GM21576 (cell line): ENCODE measurements around the gene SRBD1.
"Not testable (repeated sequence)": the region's sequence is repeated elsewhere in the genome, so short reads cannot be mapped to it uniquely, and the experiment has no call there.

ENCODE experiments used
- ATAC-seq: cut with Tn5 transposase; IDR thresholded peaks from one replicate; pipeline ENCODE4 v1.9.1; 2021; ENCODE audit warnings: mild to moderate bottlenecking, moderate library complexity; ENCODE audit not compliant: unreplicated experiment

Gene SRBD1

DNA sequence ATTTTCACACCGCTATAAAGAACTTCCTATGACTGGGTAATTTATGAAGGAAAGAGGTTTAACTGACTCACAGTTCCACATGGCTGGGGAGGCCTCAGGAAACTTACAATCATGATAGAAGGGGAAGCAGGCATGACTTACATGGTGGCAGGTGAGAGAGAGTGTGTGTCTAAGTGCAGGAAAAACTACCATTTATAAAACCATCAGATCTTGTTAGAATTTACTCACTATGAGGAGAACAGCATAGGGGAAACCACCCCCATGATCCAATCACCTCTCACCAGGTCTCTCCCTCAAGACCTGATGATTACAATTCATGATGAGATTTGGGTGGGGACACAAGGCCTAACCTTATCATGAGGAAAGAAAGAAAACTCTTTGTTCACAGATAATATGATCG is 174.6 kb downstream of the SRBD1 start:
- ATAC-seq, result no peak

- no peak for ATAC-seq
Measured at GRCh38 chr2:45435316-45435715, 175.8 kb downstream of the SRBD1 start.

DNA sequence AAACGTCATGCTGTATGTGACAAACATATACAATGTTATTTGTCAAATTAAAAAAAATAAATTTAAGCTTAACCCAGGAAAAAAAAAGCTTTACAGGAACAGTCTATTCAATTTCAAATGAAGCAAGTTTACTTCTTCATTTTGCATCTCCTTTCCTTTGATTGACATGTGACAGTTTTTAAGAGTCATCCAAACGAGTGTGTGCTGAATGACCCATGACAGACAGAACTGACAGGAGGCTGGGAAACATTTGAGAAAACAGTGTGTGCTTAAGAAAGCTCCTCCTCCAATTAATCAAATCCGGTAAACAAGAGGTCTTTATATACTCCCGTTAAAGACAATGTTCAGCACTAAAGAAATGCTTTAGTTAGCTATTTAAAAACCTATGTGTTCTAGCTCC is 177.7 kb downstream of the SRBD1 start:
- no peak for ATAC-seq

- ATAC-seq, result no peak
Measured at GRCh38 chr2:45432406-45432805, 178.7 kb downstream of the SRBD1 start.

DNA sequence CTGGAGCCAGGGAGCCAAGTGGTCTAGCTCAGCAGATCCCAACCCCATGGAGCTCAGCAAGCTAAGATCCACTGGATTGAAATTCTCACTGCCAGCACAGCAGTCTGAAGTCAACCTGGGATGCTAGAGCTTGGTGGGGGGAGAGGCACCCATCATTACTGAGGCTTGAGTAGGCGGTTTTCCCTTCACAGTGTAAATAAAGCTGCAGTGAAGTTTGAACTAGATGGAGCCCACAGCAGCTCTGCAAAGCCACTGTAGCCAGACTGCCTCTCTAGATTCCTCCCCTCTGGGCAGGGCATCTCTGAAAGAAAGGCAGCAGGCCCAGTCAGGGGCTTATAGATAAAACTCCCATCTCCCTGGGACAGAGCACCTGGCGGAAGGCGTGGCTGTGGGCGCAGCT is 185.0 kb downstream of the SRBD1 start:
- not testable (repeated sequence) for ATAC-seq

DNA sequence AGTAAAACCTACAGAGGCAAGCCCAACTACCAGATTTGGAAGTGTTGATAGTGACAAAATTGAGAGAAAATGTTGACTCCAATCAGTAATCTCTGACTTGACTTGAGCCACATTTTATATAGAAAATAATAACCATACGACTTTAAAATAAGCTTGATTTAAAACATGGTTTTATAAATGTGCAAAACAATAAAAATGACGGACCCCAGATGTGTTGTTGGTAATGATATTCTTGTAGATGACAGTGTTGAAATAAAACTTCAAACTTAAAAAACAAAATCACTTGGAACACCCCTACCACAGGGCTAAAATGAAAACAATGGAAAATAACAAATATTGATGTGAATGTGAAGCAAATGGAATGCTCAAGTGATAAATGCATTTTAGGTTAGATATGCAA is 188.1 kb downstream of the SRBD1 start:
- no peak for ATAC-seq

- ATAC-seq, result no peak
Measured at GRCh38 chr2:45418532-45418931, 192.5 kb downstream of the SRBD1 start.

DNA sequence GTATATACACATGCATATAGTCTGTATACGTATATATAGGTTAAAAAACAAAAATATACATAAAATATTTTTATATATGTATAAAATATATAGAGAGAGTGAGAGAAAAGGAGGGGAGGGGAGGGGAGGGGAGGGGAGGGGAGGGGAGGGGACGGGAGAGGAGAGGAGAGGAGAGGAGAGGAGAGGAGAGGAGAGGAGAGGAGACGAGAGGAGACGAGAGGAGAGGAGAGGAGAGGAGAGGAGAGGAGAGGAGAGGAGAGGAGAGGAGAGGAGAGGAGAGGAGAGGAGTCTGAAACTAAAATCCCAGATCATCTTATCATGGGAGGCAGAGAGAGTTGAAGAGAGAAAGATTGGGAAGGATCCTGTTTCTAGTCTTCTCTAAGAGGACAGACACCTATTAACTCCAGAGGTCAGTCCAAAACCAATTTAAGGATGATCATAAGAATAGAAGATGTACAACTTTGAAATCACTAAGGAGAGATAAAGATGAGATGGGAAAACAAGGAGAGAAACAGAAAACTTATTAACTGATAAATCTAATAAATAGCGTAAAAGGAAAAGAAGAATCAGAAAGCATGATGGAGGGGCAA is 195.4 kb downstream of the SRBD1 start:
- no peak for ATAC-seq

GRCh38 chr2:45412754-45413379 is 198.2 kb downstream of the SRBD1 start:
- ATAC-seq, result no peak

DNA sequence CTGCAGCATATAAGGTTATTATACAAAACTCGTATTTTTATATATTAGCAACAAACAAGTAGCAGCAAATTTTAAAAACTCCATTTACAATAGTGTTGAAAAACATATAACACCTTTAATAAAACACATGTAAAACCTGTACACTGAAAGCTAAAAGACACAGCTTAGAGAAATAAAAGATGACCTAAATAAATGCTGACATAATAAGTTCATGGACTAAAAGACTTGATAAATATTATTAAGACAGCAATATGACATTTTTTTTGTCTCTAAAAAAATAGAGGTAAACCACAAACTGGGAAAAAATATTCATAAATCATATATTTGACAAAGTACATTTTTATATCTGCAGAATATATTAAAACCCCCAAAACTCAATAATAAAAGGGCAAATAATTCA is 201.4 kb downstream of the SRBD1 start:
- ATAC-seq, result no peak

DNA sequence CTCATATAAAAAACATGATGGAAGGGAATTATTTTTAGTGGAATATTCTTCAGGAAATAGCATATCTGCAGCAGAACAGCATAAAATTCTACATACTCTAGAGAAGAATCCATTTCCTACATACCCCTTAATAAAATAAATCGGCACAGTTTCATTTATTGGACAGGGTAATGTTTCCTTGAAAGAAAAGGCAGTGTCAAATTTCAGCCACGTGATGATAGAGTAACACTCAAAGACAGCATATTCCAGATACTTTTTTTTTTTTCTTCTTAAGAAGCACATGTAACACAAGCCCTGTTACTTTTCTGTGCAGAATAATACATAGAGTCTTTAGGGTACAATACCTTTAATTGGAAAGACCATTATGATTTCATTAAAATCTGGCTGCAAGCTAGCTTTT is 204.4 kb downstream of the SRBD1 start:
- ATAC-seq, result no peak

DNA sequence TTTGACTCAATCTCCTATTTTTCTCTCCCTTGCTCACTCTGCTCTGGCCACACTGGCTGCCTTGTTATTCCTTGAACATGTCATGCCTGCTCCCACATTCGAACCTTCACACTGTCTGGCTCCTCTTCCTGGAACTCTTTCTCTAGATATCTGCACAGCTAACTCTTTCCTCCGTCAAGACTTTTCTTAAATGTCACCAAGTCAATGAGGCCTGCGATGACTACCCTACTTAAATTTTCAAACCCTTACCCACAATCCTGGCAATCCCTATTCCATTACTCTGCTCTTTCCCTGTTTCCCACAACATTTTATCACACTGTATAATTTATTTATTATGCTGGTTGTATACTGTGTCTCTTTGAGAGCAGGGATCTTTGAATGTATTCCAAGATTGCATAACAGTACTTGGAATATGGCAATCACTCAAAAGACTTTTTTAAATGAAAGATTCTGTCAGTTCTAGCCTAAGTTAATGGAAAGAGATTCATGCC is 206.2 kb downstream of the SRBD1 start:
- ATAC-seq, result no peak

- no peak for ATAC-seq
Measured at GRCh38 chr2:45403036-45403435, 208.0 kb downstream of the SRBD1 start.

GRCh38 chr2:45401431-45401922 is 209.6 kb downstream of the SRBD1 start:
- ATAC-seq, result no peak

DNA sequence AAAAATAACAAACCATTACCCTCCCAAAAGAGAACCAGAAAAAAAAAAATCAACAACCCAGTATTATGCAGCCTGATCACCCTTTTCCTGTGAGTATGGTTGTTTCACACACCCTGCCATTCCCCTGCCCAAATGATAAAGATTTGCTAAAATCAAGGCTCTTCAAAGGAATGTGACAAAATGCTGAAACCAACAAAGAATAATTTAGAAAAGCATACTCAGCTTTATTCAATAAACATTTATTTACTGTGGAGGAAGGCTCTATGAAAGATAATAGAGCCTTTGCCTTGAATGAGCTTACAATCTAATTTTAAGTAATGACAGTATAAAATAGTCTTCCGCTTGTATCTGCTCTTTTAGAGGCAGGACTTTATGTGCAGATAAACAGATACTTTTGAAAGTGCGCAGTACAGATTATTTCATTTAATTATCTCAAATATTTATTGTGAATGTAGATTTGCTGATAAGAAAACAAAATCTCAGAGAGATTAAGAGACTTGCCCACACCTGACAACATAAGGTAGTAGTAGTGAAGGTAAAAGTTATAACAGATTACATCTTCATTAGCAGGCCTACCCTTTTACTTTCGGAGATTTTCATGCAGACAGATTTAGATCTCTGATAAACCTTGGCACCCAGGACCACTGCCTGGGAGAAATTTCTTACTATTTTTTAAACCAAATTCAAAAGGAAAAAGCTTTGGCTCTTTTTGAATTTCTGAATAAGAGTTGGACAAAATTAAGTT is 211.9 kb downstream of the SRBD1 start:
- no peak for ATAC-seq

- ATAC-seq, result no peak
Measured at GRCh38 chr2:45397292-45397691, 213.8 kb downstream of the SRBD1 start.

DNA sequence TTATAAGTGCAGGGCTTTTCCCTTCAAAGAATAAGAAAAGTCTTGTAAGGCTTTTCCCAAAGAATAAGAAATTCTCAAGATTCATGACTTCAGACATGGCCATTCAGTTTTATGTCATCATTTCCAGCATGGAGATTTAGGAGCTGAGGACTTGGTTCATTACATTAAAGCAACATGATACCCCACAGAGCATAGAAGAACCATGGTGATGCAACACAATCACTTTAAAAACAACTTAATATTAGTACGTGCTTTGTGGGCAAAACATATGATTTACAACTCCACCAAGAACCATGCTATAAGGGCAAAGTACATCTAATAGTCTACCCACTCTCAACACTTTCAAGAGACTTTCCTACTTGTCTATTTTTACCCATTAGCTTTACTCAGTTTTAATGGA is 214.4 kb downstream of the SRBD1 start:
- ATAC-seq, result no peak

- no peak for ATAC-seq
Measured at GRCh38 chr2:45394842-45395241, 216.2 kb downstream of the SRBD1 start.

DNA sequence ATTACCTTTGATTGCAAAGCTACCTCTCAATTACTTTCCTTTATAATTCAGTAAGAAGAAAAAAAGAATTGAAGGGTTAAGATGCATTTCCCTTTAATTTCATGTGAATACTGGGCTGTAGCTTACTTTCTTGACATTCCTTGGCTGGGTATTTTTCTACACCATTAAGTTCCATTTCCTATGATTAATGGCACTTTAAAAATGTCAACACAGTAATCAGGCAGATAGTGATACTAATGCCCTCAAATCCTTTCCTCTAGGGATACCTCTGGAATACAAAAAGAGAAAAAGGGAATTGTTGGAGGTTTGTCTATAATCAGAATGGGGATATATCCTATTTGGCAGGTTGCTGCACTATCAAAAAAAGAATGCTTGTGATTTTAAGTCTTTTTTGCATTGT is 216.9 kb downstream of the SRBD1 start:
- ATAC-seq, result no peak

DNA sequence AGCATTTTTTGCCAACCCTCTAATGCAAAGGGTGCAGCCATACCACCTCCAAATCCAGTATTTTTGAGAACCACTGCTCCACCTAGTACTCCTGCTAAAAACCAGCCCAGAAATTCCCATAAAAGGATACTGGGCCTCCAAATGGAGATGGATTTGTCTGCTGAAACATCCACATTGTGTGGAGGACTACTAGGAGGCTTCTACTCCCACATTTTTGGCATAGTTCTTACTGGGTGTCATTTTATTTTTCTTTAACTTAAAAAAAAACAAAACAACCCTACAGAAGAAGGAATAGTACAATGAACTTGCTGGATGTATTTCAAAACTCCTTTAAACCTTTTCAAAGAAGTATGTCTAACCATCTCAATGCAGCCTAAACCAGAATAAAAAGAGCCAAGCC is 219.2 kb downstream of the SRBD1 start:
- ATAC-seq, result no peak

DNA sequence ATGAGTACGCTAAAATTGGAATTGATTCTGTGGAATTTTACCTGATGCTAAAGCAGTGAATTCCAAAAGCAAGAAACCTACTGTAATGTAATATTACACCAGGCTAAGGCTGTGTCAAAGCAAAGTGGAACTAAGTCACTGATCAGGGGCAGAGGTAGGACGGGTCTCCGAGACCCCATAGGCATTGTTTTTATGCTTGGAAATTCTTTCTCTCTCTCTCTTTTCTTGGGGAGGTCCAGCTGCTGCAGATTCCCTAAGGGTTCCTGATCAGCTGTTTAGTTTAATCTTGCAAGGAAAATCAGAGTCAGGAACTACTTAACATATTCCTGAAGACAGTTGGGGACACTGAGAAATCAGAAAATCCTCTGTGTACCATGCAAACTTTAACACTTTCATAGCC is 220.2 kb downstream of the SRBD1 start:
- no peak for ATAC-seq

GRCh38 chr2:45390441-45390840 is 220.6 kb downstream of the SRBD1 start:
- ATAC-seq, result no peak
